Kidney epithelial cell (primary cell): ENCODE results near the gene TMEM171. TPM values are rescaled to one million over a fixed set of nuclear protein-coding genes. Genes with fewer than 3 reads are reported as not detected.

Source experiments
- DNase-seq: peaks from one replicate; pipeline ENCODE4 v3.0.0-alpha.2; 2010; ENCODE audit warnings: low read depth
- H3K27me3 ChIP-seq: 2 replicates; pipeline ENCODE4 v1.6.0; 2011; ENCODE audit warnings: low read length; ENCODE audit not compliant: control insufficient read depth, insufficient read depth
- H3K36me3 ChIP-seq: 2 replicates; pipeline ENCODE4 v1.5.1; 2011; ENCODE audit warnings: low read length; ENCODE audit not compliant: control insufficient read depth, insufficient read depth
- H3K4me3 ChIP-seq: 2 replicates; pipeline ENCODE4 v1.5.1; 2011; ENCODE audit warnings: low read depth, mild to moderate bottlenecking, control low read depth, low read length
- CTCF ChIP-seq: IDR thresholded peaks from 2 replicates; pipeline ENCODE4 v1.5.1; 2011; ENCODE audit warnings: mild to moderate bottlenecking, moderate library complexity, low read length, control low read depth, inconsistent platforms; ENCODE audit not compliant: insufficient read depth, poor library complexity, severe bottlenecking
- total RNA-seq: library from RNA; depleted of rRNA; stranded (reverse); fragments of >200 nt; gene quantifications from 2 replicates; pipeline ENCODE4 v1.2.3, GENCODE V29; 2015

TMEM171 gene
- total RNA-seq, 1 donor from 2014 or later: 3.0 TPM

GRCh38 chr5:73095564-73096238, 24.7 kb upstream of the TMEM171 start:
- Histone ChIP-seq H3K27me3 (no peaks in the 10 kb centered on the region), H3K4me3 (no peak overlapping the region), H3K36me3 (no peaks in the 10 kb centered on the region)
- TF ChIP-seq CTCF: no peak
- no peak for DNase-seq

GRCh38 chr5:73096239-73096575, 24.2 kb upstream of the TMEM171 start:
- no peak for TF ChIP-seq CTCF

GRCh38 chr5:73097740-73098139, 22.6 kb upstream of the TMEM171 start:
- TF ChIP-seq CTCF: no peak
- DNase-seq: no peak
- Histone ChIP-seq H3K27me3 (no peaks in the 10 kb centered on the region), H3K4me3 (no peak overlapping the region), H3K36me3 (no peaks in the 10 kb centered on the region)

More at GRCh38 chr5:73096239-73096575, 24.2 kb upstream of the TMEM171 start:
- H3K4me3 ChIP-seq: no peak overlapping the region
- H3K27me3 ChIP-seq: no peaks in the 10 kb centered on the region
- no peak for DNase-seq
- no peaks in the 10 kb centered on the region for H3K36me3 ChIP-seq

- no peak for DNase-seq
- Histone ChIP-seq H3K36me3 (no peaks in the 10 kb centered on the region), H3K4me3 (no peak overlapping the region), H3K27me3 (no peaks in the 10 kb centered on the region)
- no peak for TF ChIP-seq CTCF
Observed at GRCh38 chr5:73100109-73100508, 20.3 kb upstream of the TMEM171 start.

GRCh38 chr5:73103870-73104299, 16.5 kb upstream of the TMEM171 start:
- H3K36me3 ChIP-seq: no peaks in the 10 kb centered on the region
- TF ChIP-seq CTCF: no peak
- no peaks in the 10 kb centered on the region for H3K27me3 ChIP-seq
- no peak for DNase-seq
- no peak overlapping the region for H3K4me3 ChIP-seq

- TF ChIP-seq CTCF: no peak
- no peaks in the 10 kb centered on the region for H3K27me3 ChIP-seq
- no peak overlapping the region for H3K4me3 ChIP-seq
- no peak for DNase-seq
- no peaks in the 10 kb centered on the region for H3K36me3 ChIP-seq
Observed at GRCh38 chr5:73104326-73104725, 16.0 kb upstream of the TMEM171 start.
